Activated CD4-positive, alpha-beta T cell treated with anti-CD3 and anti-CD28 coated beads, Interleukin-2, Interleukin-6, amounts not matched to agents 100 ng/mL and 50 ng/mL, durations not matched to agents 16 hours and 8 hours (primary cell): ENCODE measurements around the gene CFAP298.
"Not testable (repeated sequence)": the region's sequence is repeated elsewhere in the genome, so short reads cannot be mapped to it uniquely, and the experiment has no call there.

Experiments used
- DNase-seq: peaks from one replicate; pipeline ENCODE4 v3.0.0-alpha.2; 2020

CFAP298 gene

DNA sequence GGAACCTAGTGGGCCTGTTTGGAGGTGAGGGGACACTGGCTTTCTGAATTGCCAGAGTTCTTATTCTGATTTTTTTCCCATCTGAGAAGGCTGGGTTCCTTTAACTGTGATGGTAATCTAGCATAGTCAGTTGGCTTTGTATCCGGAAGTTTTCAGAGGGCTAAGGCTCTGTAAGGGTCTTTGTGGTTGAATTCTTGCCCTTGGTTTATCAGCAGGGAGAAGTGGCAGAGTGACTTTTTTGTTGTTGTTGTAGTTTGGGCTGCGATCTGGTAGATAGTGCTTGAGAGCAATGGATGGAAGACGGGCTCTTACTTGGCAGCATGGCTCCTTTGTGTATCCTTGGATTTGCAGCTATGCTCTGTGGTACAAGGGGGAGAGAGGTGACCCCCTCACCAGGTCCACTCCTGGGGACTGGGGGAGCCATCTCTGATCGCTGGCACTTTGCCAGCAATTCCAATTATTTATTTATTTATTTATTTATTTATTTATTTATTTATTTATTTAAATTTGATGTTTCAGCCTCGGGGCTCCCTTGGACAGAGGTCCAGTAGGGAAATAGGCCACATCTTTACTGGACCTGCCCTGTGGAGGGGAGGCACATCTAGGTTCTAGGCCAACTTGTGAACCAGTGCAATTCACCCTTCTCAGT, 45.3 kb downstream of the CFAP298 start:
- no peak for DNase-seq

DNA sequence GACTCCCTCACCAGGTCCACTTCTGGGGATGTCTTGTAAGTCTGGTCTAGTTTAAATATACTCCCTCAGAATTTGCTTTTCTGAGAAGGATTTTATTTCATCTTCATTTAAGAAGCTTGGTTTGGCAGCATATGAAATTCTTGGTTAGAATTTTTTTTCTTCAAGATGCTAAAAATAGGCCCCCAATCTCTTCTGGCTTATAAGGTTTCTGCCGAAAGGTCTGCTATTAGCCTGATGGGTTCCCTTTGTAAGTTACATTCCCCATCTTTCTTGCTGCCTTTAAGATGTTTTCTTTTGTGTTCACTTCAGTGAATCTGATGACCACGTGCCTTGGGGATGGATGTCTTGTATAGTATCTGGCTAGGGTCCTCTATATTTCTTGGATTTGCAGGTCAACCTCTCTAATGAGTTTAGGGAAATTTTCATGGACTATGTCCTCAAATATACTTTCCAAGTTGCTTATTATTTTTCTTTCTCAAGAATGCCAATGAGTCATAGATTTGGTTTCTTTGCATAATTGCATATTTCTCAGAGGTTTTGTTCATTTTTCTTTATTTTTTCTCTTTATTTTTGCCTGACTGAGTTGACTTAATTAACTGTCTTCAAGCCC, 46.2 kb downstream of the CFAP298 start:
- no peak for DNase-seq

DNA sequence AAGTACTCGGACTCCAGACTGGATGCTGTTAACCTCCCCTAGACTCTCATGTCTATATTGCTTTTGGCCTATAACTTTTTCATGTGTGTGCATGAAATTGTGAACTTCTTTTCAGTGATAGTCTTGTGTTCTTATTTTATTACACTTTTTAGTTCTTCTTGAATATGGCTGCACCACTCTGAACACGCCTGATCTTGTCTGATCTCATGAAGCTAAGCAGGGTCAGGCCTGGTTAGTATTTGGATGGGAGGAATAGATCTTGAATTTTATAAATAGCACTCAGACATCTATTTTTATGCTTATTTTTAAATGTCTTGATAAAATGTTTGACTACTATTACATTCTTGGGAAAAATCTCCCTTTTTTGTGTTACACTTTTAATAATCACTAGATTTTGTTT, 49.3 kb downstream of the CFAP298 start:
- DNase-seq = no peak

DNA sequence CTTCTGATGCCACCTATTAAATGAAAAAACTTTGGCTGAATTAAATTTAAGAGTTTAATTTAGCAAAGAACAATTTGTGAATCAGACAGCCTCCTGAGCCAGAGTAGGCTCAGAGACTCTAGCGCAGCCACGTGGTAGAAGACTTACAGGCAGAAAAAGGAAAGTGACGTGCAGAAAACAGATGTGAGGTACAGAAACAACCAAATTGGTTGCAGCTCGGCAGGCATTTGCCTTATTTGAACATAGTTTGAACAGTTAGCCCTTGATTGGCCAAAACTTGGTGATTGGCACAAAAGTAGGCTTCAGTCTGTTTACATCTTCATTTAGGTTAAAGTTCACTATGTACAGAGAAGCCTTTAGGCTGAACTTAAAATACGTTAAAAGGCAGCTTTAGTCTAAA, 49.8 kb downstream of the CFAP298 start:
- no peak for DNase-seq

DNA sequence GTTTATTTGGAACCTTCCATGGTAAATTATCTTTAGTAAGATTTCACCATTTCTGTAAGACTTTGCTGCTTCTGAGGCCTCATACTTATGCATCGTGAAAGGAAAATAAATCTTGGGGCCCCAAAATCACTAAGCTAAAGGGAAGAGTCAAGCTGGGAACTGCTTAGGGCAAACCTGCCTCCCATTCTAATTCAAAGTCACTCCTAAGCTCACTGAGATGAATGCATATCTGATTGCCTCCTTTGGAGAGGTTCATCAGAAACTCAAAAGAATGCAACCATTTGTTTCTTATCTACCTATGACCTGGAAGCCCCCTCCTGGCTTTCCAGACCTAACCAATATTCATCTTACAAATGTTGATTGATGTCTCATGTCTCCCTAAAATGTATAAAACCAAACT, 50.7 kb downstream of the CFAP298 start:
- not testable (repeated sequence) for DNase-seq

DNA sequence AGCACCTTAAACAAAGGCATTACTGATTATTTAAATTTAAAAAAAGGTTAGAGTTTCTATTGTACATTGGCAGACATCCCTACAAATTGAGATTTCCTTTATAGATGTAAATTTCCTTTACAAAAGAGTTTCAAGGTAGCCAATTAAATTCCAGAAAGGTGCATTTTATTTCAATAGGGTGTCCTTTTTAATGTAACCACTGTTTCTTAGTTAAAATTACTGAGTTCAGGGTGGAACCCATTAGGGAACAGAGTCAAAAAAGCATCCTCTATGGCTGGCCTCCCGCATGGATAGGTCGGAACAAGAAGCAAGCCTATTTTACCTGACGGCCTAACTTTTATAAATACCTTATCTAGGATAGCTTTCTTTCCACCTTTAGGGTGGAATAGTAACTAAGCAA, 51.3 kb downstream of the CFAP298 start:
- DNase-seq = no peak

DNA sequence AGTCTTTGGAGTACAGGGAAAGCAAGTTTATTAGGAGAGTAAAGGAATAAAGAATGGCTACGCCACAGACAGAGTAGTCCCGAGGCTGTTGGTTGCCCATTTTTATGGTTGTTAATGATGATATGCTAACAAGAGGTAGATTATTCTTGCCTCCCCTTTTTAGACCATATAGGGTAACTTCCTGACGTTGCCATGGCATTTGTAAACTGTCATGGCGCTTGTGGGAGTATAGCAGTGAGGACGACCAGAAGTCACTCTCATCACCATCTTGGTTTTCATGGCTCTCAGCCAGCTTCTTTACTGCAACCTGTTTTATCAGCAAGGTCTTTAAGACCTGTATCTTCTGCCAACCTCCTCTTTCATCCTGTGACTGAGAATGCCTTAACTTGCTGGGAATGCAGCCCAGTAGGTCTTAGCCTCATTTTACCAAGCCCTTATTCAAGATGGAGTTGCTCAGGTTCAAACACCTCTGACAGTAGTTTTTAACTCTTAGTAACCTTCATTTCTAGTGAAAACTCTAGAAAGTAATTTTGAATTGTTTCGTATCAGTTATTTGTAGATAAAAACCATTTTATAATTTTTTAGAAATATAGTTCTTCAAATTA, 53.1 kb downstream of the CFAP298 start:
- DNase-seq = no peak

DNA sequence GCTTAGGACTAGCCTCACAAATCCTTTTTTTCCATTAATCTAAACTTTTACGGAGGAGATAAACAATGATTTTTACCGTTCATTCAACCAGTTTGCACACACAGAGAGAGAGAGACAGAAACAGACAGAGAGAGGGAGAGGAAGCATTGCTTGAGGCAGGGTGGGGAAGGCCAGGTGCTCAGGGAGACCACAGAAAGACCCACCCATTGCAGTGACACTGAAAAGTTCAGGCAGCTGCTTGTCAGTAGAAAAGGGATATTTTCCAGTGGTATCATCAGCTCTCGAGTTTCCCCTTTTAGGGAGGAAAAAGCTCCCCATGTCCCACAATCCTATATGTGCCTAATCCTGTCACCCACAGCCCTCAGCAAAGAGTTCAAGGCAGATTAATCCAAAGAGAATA, 54.1 kb downstream of the CFAP298 start:
- no peak for DNase-seq

DNA sequence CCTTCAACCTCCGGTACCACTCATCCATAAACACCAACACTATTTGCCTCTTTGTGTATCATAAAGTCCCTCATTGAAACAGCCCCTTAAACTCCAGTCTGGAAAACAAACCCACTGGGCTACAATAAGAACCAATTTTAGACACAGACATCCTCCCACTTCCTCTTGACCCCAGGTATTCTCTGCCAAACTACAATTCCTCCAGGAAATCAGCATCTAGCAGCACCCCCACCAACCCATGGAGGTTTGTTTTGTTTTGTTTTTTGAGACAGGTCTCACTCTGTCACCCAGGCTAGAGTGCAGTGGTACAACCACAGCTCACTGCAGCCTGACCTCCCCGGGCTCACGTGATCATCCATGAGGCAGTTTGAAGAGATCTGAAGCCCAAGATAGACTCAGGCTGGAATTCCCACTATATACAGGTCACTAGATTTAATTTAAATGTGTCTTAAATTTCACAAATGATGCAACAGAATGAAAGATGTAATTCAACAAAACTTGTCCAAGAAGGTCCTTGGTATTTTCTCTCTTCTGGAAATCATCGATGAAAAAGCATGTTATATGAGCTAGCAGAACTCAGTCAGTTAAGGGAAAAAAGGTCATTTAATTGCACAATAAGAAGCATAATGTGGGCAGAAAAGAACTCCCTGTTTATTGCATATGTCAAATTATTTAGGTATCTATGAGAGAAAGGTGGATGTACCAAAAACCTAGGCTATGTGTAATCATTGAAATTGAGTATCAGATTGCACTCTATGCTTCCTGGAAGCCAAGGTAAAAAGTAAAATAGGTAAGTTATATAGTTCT, 57.1 kb downstream of the CFAP298 start:
- DNase-seq = no peak

DNA sequence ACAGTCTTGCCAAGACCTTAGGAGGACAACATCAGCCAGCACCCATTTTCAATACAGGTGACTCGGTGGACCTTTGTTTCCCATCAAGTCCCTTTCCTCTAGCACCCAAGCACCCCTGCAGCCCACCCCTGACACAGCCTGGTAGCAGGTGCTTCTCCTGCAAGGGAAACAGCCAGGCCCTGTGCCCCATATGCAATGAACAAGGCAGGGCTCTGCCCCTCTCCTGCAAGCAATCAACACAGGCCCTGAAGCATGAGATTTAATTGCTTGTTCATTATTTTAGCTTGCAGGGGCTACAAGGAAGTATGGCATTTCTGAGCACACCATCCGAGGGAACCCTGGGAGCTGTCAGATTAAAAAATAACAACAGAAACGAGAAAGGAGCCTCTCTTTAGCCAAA, 62.3 kb downstream of the CFAP298 start:
- DNase-seq = no peak

DNA sequence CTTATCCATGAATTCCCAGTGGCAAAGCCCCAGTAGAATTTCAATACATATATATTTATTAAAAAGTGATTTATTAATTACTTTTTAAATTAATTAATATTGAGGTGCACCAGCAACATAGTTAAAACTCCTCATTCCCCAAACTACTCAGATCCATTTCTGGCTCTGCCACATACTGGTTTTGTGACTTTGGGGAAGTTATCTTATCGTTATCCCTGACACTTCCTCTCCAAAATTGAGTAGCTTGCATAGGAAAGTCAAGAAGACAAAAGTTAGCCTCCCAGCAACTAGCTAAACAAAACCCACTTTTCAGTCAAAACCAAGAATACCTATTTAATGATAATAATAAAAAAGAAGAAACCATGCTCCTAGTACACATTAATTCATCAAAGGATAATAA, 62.7 kb downstream of the CFAP298 start:
- no peak for DNase-seq
